G401.6 (cell line): Measurements from ENCODE around the gene SPDEF.

ENCODE experiments used
- FAIRE-seq: peaks from 2 replicates; lab custom pipeline; 2012; peaks lifted over from hg19 to GRCh38; lab: Jason Lieb, UNC

The SPDEF gene

GRCh38 chr6:34583861-34584604 is 27.9 kb upstream of the SPDEF start:
- FAIRE-seq, result no peak

DNA sequence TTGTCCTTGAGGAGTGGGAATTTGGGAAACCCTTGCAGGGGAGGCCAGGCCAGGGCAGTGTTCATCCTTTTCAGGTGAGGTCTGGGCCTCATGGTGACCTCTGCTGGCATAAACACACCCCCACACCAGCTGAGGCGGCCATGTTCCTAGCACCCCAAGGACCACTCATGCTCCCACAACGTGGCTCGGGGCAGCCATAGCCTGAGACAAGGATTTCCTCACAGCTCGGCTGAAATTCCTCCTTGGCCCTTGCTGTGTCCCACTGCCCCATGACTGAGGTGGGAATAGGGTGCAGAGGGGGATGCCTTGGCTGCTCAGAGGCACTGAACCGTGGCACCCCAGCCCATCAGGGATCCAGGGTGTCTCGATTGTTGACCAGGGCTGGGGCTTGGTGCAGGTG is 27.3 kb upstream of the SPDEF start:
- FAIRE-seq, result no peak

- FAIRE-seq, result no peak
Observed at GRCh38 chr6:34581561-34581920, 25.4 kb upstream of the SPDEF start.

DNA sequence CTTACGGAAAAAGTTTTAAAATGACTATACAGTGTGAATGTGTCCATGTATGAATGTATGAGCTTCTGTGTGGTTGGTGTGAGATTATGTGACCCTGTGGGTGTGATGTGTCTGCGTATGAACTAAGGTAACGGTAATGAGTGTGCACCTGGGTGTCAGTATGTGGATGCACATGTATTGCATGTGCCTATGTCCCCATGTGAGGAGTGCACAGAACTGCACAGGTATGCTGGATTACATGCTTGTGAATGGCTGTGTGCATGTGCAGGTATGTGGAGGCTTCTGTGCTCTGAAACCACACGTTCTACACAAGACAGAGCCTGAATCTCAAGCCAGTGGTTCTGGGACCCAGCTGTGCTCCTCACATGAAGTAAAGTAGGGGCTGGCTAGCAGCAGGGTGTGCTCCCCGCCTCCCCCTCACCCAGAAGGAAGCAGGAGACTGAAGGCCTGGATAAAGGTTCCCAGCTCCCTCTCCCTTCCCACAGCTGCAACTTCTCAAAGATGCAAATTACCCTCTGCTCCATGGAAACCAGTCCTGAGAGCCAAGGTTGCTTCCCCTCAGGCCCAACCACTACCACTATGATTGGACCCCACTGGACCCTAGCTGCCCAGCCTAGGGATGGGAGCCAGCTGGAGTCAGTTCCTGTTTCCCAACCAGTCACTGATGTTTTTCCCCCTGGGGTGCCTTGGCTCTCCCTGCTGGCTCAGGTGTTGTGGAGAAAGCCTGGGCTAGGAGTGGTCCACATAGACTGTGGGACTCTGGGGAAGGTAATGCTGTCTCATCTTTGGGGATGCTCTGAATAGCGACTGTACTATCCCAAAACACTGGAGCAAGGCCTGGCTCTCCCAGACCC is 24.8 kb upstream of the SPDEF start:
- no peak for FAIRE-seq

DNA sequence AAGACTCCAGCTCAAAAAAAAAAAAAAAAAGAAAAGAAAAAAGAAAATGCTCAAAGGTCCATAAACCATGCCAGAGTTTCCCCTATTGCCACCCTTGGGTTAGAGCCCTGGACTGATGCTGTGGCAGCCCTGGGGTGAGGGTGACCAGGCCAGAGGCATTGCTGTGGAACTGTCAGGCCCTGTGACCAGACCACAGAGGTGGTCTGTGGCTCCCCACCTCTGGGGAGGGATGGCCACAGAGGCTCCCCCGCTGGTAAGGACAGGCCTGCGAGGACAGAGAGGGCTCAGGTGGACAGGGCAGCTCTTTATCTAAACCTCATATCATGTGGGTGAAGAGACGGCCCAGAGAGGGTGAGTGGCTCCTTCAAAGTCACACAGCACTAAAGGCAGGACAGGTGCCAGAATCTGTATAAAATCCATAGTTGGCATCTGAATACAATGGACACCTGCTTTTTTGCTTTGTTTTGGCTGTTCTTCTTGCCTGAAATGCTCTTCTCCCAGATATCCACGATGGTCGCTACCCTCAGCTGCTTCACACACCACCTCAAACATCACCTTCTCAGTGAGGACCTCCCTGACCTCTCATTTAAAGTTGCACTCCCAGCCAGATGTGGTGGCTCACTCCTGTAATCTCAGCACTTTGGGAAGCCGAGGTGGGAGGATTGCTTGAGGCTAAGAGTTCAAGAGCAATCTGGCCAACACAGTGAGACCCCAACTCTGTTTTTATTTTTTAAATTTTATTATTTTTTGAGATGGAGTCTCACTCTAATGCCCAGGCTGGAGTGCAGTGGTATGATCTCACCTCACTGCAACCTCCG is 22.5 kb upstream of the SPDEF start:
- FAIRE-seq, result no peak

GRCh38 chr6:34576286-34576955 is 20.3 kb upstream of the SPDEF start:
- FAIRE-seq, result no peak

GRCh38 chr6:34575326-34575725 is 19.2 kb upstream of the SPDEF start:
- no peak for FAIRE-seq

DNA sequence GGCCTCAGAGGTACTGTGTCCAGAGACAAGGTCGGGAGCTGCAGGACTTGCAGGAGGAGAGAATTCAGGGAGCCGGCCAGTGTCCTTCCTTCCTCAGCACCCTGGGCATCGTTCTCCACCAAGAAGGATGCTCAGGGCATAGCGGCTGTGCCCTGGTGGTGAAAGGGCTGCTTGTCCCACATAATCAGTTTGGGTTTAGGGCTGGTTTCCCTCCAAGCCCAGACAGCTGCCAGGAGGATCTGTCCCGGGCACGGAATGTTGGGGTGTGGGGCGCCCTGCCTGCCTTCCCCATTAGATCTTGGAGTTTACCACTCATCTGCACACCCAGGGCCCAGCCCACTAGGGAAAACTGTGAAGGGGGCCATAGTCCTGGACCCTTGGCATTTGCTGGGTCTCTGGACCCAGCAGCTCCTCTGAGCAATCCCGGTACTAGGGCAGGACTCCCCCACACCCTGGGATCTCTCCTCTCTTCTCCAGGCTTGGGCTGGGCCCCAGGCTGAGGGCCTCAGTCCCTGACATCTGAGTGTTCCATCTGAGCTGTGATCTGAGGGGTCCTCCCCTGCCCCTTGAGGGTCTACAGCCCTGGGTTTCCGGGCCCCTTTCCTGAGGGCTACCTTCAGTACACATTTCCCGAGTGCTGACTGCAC is 18.6 kb upstream of the SPDEF start:
- no peak for FAIRE-seq

- FAIRE-seq, result no peak
Observed at GRCh38 chr6:34573567-34574183, 17.5 kb upstream of the SPDEF start.

- FAIRE-seq, result no peak
Observed at GRCh38 chr6:34572585-34572984, 16.5 kb upstream of the SPDEF start.

DNA sequence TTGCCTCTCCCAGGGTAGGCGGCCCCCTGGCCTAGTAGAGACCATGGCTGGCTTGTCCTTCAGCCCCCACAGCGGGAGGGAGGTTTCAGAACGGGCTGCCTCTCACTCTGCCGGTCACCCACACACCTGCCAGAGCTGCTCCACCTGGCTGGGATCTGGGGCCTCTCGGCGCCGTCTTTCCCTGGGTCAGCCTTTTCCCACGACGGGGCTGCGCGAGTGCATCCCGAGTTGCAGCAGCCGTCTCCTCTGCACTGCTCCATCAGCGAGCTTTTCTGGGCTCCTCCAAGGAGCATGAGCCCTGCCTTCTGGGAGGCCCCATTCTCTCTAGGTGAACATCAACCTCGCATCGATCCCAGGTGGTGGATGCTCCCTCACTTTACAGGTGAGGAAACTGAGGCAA is 15.9 kb upstream of the SPDEF start:
- FAIRE-seq, result no peak

GRCh38 chr6:34571388-34571787 is 15.3 kb upstream of the SPDEF start:
- no peak for FAIRE-seq

DNA sequence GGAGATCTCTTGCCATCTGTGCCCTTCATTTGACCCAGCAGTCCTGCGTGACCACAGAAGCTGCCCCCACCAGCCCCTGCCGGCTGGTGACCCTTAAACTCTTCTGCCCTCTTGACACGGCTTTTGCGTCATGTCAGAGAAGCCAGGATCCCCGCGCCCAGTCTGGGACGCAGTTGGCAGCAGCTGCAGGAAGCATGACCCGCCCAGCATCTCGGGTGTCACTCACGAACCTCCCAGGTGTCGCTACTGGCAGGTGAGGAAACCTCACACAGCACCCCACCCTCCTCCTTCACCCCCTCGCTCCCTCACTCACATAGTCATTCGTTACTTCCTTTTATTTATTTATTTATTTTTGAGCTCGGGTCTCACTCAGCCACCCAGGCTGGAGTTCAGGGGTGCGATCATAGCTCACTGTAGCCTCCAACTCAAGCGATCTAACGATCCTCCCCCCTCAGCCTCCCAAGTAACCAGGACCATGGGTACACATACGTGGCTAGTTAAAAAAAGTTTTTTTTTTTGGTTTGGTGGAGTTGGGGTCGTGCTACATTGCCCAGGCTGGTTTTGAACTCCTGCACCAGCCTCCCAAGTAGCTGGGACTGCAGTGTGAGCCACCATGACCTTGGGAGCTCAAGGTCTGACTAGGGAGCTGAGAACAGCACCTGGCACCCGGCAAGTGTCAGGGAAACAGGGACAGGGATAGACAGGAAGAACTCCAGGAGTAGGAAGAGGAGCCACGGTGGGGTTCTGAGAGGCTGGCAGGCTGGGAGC is 14.1 kb upstream of the SPDEF start:
- FAIRE-seq, result no peak

GRCh38 chr6:34569361-34569973 is 13.3 kb upstream of the SPDEF start:
- no peak for FAIRE-seq

DNA sequence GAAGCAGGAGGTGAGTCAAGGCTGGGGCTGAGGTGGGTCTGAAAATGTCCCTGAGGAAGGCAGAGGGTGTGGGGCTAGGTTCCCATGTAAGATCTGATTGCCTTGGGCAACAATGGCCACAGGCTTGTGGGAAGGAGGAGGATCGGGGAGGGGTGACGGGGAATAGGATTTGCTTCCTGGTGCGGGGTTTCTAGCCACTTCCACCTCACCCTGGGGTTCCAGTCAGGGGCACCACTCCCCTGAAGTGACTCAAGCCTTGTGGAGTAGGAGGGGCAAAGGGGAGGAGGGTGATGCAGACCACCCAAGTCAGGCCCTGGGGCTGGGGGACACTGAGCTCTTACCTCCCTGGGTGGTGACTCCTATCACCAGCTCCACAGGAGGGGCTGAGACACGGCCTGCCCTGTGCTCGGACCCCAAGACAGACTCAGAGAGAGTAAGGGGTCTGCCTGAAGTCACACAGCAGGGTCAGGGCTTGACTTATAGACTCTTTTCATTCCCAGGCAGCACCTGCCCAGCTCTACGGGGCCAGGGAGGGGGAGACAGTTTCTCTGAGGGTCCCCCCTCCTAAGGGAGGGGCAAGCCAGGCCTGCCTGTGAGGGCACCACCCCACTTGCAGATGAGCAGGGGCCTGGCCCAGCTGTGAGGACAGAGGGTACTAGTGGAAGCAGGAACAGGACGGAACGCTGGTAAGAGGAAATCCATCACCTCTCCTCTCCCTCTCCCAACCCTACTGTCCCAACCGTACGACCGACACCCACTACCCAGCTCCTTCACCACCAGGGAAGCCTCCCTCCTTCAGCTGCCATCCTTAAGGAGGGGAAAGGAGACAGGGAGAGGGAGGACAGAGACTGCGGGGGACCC is 12.4 kb upstream of the SPDEF start:
- no peak for FAIRE-seq

DNA sequence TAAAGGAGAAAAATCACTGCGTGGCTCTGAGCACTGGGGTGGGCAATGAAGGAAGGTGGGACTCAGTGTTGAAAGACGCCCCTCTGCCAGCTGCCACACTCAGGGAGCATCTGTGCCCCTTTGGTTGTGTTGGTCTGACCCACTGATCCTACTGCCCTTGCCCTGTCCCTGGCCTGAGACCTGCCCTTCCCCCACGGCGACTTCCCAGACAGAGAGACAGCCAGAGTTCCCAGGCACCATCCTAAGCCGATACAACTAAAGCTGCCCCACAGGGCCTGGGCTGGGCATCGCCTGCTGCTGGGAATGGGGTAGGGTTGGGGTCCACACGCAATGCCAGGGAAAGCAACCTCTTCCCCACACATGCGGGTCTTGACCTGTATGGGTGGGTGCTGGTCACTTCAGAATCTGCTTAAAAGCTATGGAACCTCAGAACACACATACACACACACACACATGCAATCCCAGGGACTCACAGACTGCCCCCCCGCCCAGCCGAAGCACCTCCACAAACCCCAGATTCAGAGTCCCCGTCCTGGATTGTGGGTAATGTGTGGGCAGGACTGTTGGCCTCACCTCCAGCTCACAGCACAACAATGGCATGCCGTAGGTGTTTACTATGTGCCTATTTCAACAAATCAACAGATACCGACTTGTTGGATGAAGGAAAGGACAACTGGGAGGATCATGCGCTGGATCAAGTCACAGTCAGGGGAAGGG is 10.9 kb upstream of the SPDEF start:
- no peak for FAIRE-seq

DNA sequence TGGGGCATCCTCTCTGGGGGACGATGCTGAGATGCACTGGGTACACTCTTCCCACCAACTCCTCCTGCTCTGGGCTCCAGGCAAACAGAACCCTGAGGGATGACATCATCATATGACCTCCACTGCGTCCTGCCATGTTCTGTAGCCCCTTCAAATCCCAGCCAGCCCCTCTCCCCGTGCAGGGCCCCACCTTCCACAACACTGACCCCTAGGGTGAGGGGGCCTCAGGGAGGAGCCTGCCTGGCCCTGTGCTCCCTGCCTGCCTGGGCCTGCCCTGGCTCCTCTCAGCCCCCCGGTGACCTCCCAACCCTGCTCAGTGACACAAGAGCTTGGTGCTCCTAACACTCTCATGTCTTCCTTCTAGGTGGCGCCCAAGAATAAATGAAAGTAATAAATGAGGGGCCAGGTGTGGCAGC is 9.6 kb upstream of the SPDEF start:
- no peak for FAIRE-seq

- no peak for FAIRE-seq
Observed at GRCh38 chr6:34564181-34564580, 8.1 kb upstream of the SPDEF start.

- FAIRE-seq, result no peak
Observed at GRCh38 chr6:34563513-34563870, 7.4 kb upstream of the SPDEF start.
